Spleen (tissue), 11 donors: ENCODE results near the gene LMX1A. TPM values are rescaled to one million over a fixed set of nuclear protein-coding genes. Genes with fewer than 3 reads are reported as not detected.

Source experiments
- DNase-seq: peaks from one replicate; pipeline ENCODE4 v3.0.0-alpha.2; 2020
- H3K27ac ChIP-seq, 8 donors: fragments of 200-600 bp; sonication (generic) in 7 of 8; 1 replicate in 4 of 8; 2 replicates in 4 of 8; pipeline versions ENCODE4 v1.5.0 to v1.8.0; 2016 to 2021; ENCODE audit warnings: inconsistent platforms in 4 of 8, mild to moderate bottlenecking in 4 of 8, moderate library complexity in 1 of 8
- H3K27me3 ChIP-seq, 7 donors: fragments of 200-600 bp; sonication (generic) in 6 of 7; replicated peaks in 1 of 7; 1 replicate in 4 of 7; 2 replicates in 3 of 7; pipeline versions ENCODE4 v1.5.0 to v1.8.0; 2016 to 2021; ENCODE audit warnings: inconsistent platforms in 3 of 7, mild to moderate bottlenecking in 1 of 7
- H3K36me3 ChIP-seq, 6 donors: fragments of 200-600 bp; sonication (generic) in 5 of 6; 1 replicate in 4 of 6; 2 replicates in 2 of 6; pipeline versions ENCODE4 v1.5.0 to v1.8.0; 2016 to 2021; ENCODE audit warnings: inconsistent platforms in 2 of 6
- H3K4me1 ChIP-seq, 6 donors: fragments of 200-600 bp; sonication (generic) in 5 of 6; 1 replicate in 3 of 6; 2 replicates in 3 of 6; pipeline versions ENCODE4 v1.5.0 to v1.8.0; 2016 to 2021; ENCODE audit warnings: inconsistent platforms in 3 of 6
- H3K4me3 ChIP-seq, 8 donors: fragments of 200-600 bp; sonication (generic) in 7 of 8; 1 replicate in 4 of 8; 2 replicates in 4 of 8; pipeline versions ENCODE4 v1.5.0 to v1.8.0; 2016 to 2021; ENCODE audit warnings: inconsistent platforms in 4 of 8, mild to moderate bottlenecking in 4 of 8, moderate library complexity in 2 of 8
- H3K9me3 ChIP-seq, 8 donors: fragments of 200-600 bp; sonication (generic) in 7 of 8; 1 replicate in 4 of 8; 2 replicates in 4 of 8; pipeline versions ENCODE4 v1.5.0 to v1.8.0; 2016 to 2021; ENCODE audit warnings: inconsistent platforms in 4 of 8
- CTCF ChIP-seq, 11 experiments: fragments of 200-600 bp in 7 of 11; fragments of 450-650 bp in 4 of 11; sonication (generic) in 4 of 11; IDR thresholded peaks in 8 of 11; conservative IDR thresholded peaks in 3 of 11; 1 replicate in 7 of 11; 2 replicates in 4 of 11; pipeline versions ENCODE4 v1.4.0 to v1.8.0; 2016 to 2021; ENCODE audit warnings: antibody characterized with exemption in 11 of 11, inconsistent platforms in 4 of 11, mild to moderate bottlenecking in 1 of 11
- POLR2A ChIP-seq, 3 donors: fragments of 450-650 bp; IDR thresholded peaks; one replicate each; pipeline ENCODE4 v1.5.1; 2017; ENCODE audit warnings: antibody characterized with exemption in 3 of 3, mild to moderate bottlenecking in 1 of 3
- POLR2AphosphoS5 ChIP-seq, 3 donors: sonication (generic); formaldehyde crosslinking; IDR thresholded peaks; one replicate each; pipeline ENCODE4 v1.5.1; 2017; ENCODE audit warnings: antibody characterized with exemption in 3 of 3
- WGBS, 5 donors: extraction: QIAGEN DNeasy Blood & Tissue Kit in 3 of 5; methylation state at CpG; one replicate each; pipeline versions ENCODE4 v1.1.5 to v1.1.7; 2013 to 2018; 5-methylcytosine and 5-hydroxymethylcytosine counted together
- intact Hi-C: fragments of 100-400 bp; cut with DNase I; formaldehyde crosslinking; loops from one replicate; pipeline ENCODE4 v1.15.0; 2023; ENCODE audit warnings: low total_unique reads
- polyA plus RNA-seq, 3 donors: library from polyadenylated mRNA; stranded (reverse); fragments of 200-250 nt; gene quantifications; one replicate each; pipeline ENCODE4 v1.2.1, GENCODE V29; 2013
- total RNA-seq, 7 donors: library from RNA; depleted of rRNA in 3 of 7; stranded (reverse); fragments of >200 nt in 3 of 7; fragmentation: NEBNext Ultra II Directional in 4 of 7; extraction: Animal tissue kit (Norgen Biotek cat#: 25700) in 4 of 7; gene quantifications; one replicate each; pipeline versions ENCODE4 v1.1.0 to v1.2.1, GENCODE V29; 2016 to 2021
- donor health status: healthy with polysubstance abuse.
- donor health status: DM: no; HTN: no; CAD: no; lungs with moderate emphysema.
- donor health status: DM: no; HTN: no; CAD: no.
- donor health status: Bipolar disorder and iron deficiency.
- donor health status: healthy.
- donor health status: DM: no; HTN: no; CAD: no.
- donor health status: DM: yes; HTN: yes; CAD: no.

LMX1A gene
- total and polyA plus RNA-seq, 10 donors: not detected

DNA sequence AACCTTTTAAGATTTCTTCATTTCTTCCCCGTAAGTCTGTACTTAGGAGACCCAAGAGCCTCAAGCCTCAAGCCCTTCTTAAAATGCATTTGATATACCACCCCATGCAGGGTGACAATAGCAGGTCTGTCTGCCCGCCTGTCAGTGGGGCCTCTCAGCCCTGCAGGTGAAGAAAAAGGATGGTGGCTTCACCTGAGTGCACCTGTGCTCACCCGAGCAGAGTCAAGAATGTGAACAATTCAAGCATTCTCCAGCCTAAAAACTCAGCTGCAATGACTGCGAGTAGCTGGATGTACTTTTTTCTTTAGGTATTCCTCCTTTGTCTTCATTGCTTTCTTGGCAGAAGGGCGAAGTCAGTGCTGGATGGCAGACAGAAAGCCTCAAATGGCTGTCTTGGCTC lies 203.3 kb downstream of the LMX1A start:
- WGBS, 5 donors: 63 to 79% (median 74%) methylated on average over 5 of the region's 5 CpGs
- no peak overlapping the region for H3K4me3 ChIP-seq
- intact Hi-C loops: no loop called here

GRCh38 chr1:165152727-165153126 lies 203.8 kb downstream of the LMX1A start:
- Histone ChIP-seq H3K4me1 (no peaks in the 10 kb centered on the region), H3K36me3 (no peaks in the 10 kb centered on the region), H3K27me3 (no peaks in the 10 kb centered on the region), H3K4me3 (no peak overlapping the region), H3K27ac (no peak overlapping the region), H3K9me3 (no peaks in the 10 kb centered on the region)
- no peak for DNase-seq
- TF ChIP-seq POLR2AphosphoS5 (IDR thresholded peaks at IDR 0.05) (no peak), CTCF (IDR thresholded peaks at IDR 0.05 in 8 of 11, conservative IDR thresholded peaks at IDR 0.05 in 3 of 11) (no peak), POLR2A (IDR thresholded peaks at IDR 0.05) (no peak)
- 24 to 41% (median 31%) methylated on average over 3 of the region's 3 CpGs for WGBS, 5 donors
- intact Hi-C loops: no loop called here

More for the DNA sequence above, 203.3 kb downstream of the LMX1A start:
- no peaks in the 10 kb centered on the region for H3K9me3 ChIP-seq
- H3K27ac ChIP-seq: no peak overlapping the region
- no peaks in the 10 kb centered on the region for H3K36me3 ChIP-seq
- no peaks in the 10 kb centered on the region for H3K27me3 ChIP-seq
- DNase-seq: no peak
- H3K4me1 ChIP-seq: no peaks in the 10 kb centered on the region
- TF ChIP-seq CTCF (IDR thresholded peaks at IDR 0.05 in 8 of 11, conservative IDR thresholded peaks at IDR 0.05 in 3 of 11) (no peak), POLR2AphosphoS5 (IDR thresholded peaks at IDR 0.05) (no peak), POLR2A (IDR thresholded peaks at IDR 0.05) (no peak)

DNA sequence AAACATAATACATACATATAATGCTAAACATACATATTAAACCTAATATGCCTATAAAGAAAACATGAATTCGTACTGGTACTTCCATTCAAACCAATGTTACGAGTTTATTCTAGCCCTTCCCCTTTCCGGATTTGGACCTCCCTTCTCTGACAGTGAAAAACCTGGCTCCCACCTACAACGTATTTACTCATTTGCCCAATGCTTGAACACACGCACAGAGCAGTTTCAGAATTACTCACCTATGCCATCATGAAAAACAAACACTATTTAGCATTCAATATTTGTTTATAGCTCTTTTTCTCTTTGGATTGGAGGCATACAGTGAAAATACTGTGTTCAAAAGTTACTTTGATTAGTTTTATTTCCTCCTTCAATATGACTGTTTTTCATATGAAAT lies 204.4 kb downstream of the LMX1A start:
- H3K27ac ChIP-seq: no peak overlapping the region
- 69 to 81% (median 74%) methylated on average over 5 of the region's 5 CpGs for WGBS, 5 donors
- DNase-seq: no peak
- no peaks in the 10 kb centered on the region for H3K9me3 ChIP-seq
- no peaks in the 10 kb centered on the region for H3K36me3 ChIP-seq
- no peaks in the 10 kb centered on the region for H3K27me3 ChIP-seq
- intact Hi-C loops: no loop called here
- H3K4me1 ChIP-seq: no peaks in the 10 kb centered on the region
- no peak for TF ChIP-seq POLR2AphosphoS5 (IDR thresholded peaks at IDR 0.05)
- no peak for TF ChIP-seq CTCF (IDR thresholded peaks at IDR 0.05 in 8 of 11, conservative IDR thresholded peaks at IDR 0.05 in 3 of 11)
- no peak for TF ChIP-seq POLR2A (IDR thresholded peaks at IDR 0.05)
- H3K4me3 ChIP-seq: no peak overlapping the region

Other genes starting within 250 kb of the LMX1A start
- under 1 TPM in 4 of 7 donors, not detected in 3; 0.34 to 0.98 (median 0.54) TPM for gene RXRG, start 88.4 kb upstream of the LMX1A start, total RNA-seq
- gene RXRG, start 88.4 kb upstream of the LMX1A start, polyA plus RNA-seq: under 1 TPM in 2 of 3 donors, not detected in 1; 0.12 to 0.42 TPM
- not detected for gene LRRC52, start 187.3 kb upstream of the LMX1A start, total RNA-seq
- gene LRRC52, start 187.3 kb upstream of the LMX1A start, polyA plus RNA-seq: not detected